Trophoblast cell (in vitro differentiated cells and primary cell): Measurements from ENCODE around the gene ERBB4.

Experiments used
- DNase-seq, 2 donors: peaks; one replicate each; pipeline ENCODE4 v3.0.0-alpha.2; 2016
- H2AFZ ChIP-seq: 2 replicates; pipeline ENCODE4 v1.6.1; 2013; ENCODE audit warnings: low read length, moderate library complexity, mild to moderate bottlenecking; ENCODE audit not compliant: insufficient read depth, poor library complexity
- H2AK5ac ChIP-seq: 2 replicates; pipeline ENCODE4 v1.6.1; 2013; ENCODE audit warnings: mild to moderate bottlenecking, low read length
- H2BK120ac ChIP-seq: 2 replicates; pipeline ENCODE4 v1.6.1; 2013; ENCODE audit warnings: low read length, mild to moderate bottlenecking, moderate library complexity; ENCODE audit not compliant: insufficient read depth, poor library complexity
- H2BK12ac ChIP-seq: 2 replicates; pipeline ENCODE4 v1.6.1; 2013; ENCODE audit warnings: mild to moderate bottlenecking, low read length, moderate library complexity
- H2BK5ac ChIP-seq: 2 replicates; pipeline ENCODE4 v1.6.1; 2013; ENCODE audit warnings: low read length, low read depth, moderate library complexity, mild to moderate bottlenecking; ENCODE audit not compliant: poor library complexity
- H3K14ac ChIP-seq: 2 replicates; pipeline ENCODE4 v1.6.1; 2013; ENCODE audit warnings: mild to moderate bottlenecking, low read length
- H3K18ac ChIP-seq: 2 replicates; pipeline ENCODE4 v1.6.1; 2013; ENCODE audit warnings: mild to moderate bottlenecking, low read length
- H3K23ac ChIP-seq: 2 replicates; pipeline ENCODE4 v1.6.1; 2013; ENCODE audit warnings: low read length
- H3K27ac ChIP-seq: 2 replicates; pipeline ENCODE4 v1.5.1; 2013; ENCODE audit warnings: low read depth, mild to moderate bottlenecking, inconsistent platforms, low read length, moderate library complexity
- H3K27me3 ChIP-seq: 2 replicates; pipeline ENCODE4 v1.6.1; 2013; ENCODE audit warnings: inconsistent platforms, mild to moderate bottlenecking, low read length, moderate library complexity; ENCODE audit not compliant: insufficient read depth
- H3K36me3 ChIP-seq, 2 experiments: 1 replicate in 1 of 2; 2 replicates in 1 of 2; pipeline ENCODE4 v1.6.1; 2013; ENCODE audit warnings: low read length in 2 of 2, mild to moderate bottlenecking in 2 of 2, moderate library complexity in 1 of 2; ENCODE audit not compliant: insufficient read depth in 2 of 2, control insufficient read depth in 1 of 2
- H3K4ac ChIP-seq: 2 replicates; pipeline ENCODE4 v1.6.1; 2013; ENCODE audit warnings: low read depth, mild to moderate bottlenecking, low read length, moderate library complexity
- H3K4me1 ChIP-seq, 2 experiments: 1 replicate in 1 of 2; 2 replicates in 1 of 2; pipeline ENCODE4 v1.6.1; 2013; ENCODE audit warnings: low read length in 2 of 2, mild to moderate bottlenecking in 2 of 2, moderate library complexity in 1 of 2; ENCODE audit not compliant: insufficient read depth in 2 of 2, control insufficient read depth in 1 of 2
- H3K4me2 ChIP-seq: 2 replicates; pipeline ENCODE4 v1.6.1; 2013; ENCODE audit warnings: inconsistent platforms, mild to moderate bottlenecking, low read length, moderate library complexity
- H3K4me3 ChIP-seq: 2 replicates; pipeline ENCODE4 v1.5.1; 2013; ENCODE audit warnings: mild to moderate bottlenecking, low read depth, low read length, inconsistent platforms
- H3K79me1 ChIP-seq: one replicate; pipeline ENCODE4 v1.6.1; 2013; ENCODE audit warnings: low read length
- H3K79me2 ChIP-seq: 2 replicates; pipeline ENCODE4 v1.6.1; 2013; ENCODE audit warnings: low read length, mild to moderate bottlenecking; ENCODE audit not compliant: control insufficient read depth, insufficient read depth, poor library complexity
- H3K9ac ChIP-seq: 2 replicates; pipeline ENCODE4 v1.6.1; 2013; ENCODE audit warnings: mild to moderate bottlenecking, low read length
- H3K9me3 ChIP-seq: 2 replicates; pipeline ENCODE4 v1.6.1; 2013; ENCODE audit warnings: low read depth, mild to moderate bottlenecking, control low read depth, inconsistent platforms, low read length; ENCODE audit not compliant: insufficient read depth
- H4K12ac ChIP-seq: 2 replicates; pipeline ENCODE4 v1.6.1; 2013; ENCODE audit warnings: low read depth, mild to moderate bottlenecking, low read length, moderate library complexity
- H4K8ac ChIP-seq: 2 replicates; pipeline ENCODE4 v1.6.1; 2013; ENCODE audit warnings: low read depth, mild to moderate bottlenecking, low read length, moderate library complexity
- H4K91ac ChIP-seq: one replicate; pipeline ENCODE4 v1.6.1; 2013; ENCODE audit warnings: low read depth, mild to moderate bottlenecking, low read length, moderate library complexity
- whole genome bisulfite sequencing: extraction: QIAGEN DNeasy Blood & Tissue Kit; methylation state at CpG from one replicate; pipeline ENCODE4 v1.1.7; 2013; ENCODE audit warnings: missing lambda C conversion rate; ENCODE audit not compliant: insufficient read length, insufficient coverage; ENCODE audit errors: extremely low coverage; 5-methylcytosine and 5-hydroxymethylcytosine counted together

The ERBB4 gene

GRCh38 chr2:211835695-211836094, 702.9 kb downstream of the ERBB4 start:
- WGBS, result no CpG with 5 or more reads among the region's 2 CpGs
- H2AFZ ChIP-seq, result no peak overlapping the region

GRCh38 chr2:211833582-211834279, 704.9 kb downstream of the ERBB4 start:
- Histone ChIP-seq H3K4me3 (no peak overlapping the region), H4K91ac (no peak overlapping the region), H3K23ac (no peak overlapping the region), H4K12ac (no peak overlapping the region), H3K9ac (no peak overlapping the region), H3K4ac (no peak overlapping the region), H4K8ac (no peak overlapping the region), H3K18ac (no peak overlapping the region), H3K9me3 (no peaks in the 10 kb centered on the region), H2AK5ac (no peak overlapping the region), H2AFZ (no peak overlapping the region), H3K36me3 (no peaks in the 10 kb centered on the region), H3K79me2 (no peaks in the 10 kb centered on the region), H3K14ac (no peak overlapping the region), H3K27me3 (no peaks in the 10 kb centered on the region), H3K27ac (no peak overlapping the region), H3K4me1 (no peaks in the 10 kb centered on the region), H2BK12ac (no peak overlapping the region), H3K79me1 (no peaks in the 10 kb centered on the region), H3K4me2 (no peak overlapping the region), H2BK5ac (no peak overlapping the region), H2BK120ac (no peak overlapping the region)
- no peak for DNase-seq
- WGBS, result no CpG with 5 or more reads among the region's 4 CpGs

More at GRCh38 chr2:211835695-211836094, 702.9 kb downstream of the ERBB4 start:
- H4K12ac ChIP-seq, result no peak overlapping the region
- H3K27me3 ChIP-seq, result no peaks in the 10 kb centered on the region
- no peak overlapping the region for H2BK12ac ChIP-seq
- H3K18ac ChIP-seq, result no peak overlapping the region
- no peak overlapping the region for H3K14ac ChIP-seq
- H2AK5ac ChIP-seq, result no peak overlapping the region
- no peak overlapping the region for H3K4me3 ChIP-seq
- no peak overlapping the region for H3K23ac ChIP-seq
- H3K79me2 ChIP-seq, result no peaks in the 10 kb centered on the region
- H3K27ac ChIP-seq, result no peak overlapping the region
- DNase-seq, result no peak
- H3K4me2 ChIP-seq, result no peak overlapping the region
- H3K9me3 ChIP-seq, result no peaks in the 10 kb centered on the region
- H3K79me1 ChIP-seq, result no peaks in the 10 kb centered on the region
- no peak overlapping the region for H4K8ac ChIP-seq
- H4K91ac ChIP-seq, result no peak overlapping the region
- no peak overlapping the region for H2BK5ac ChIP-seq
- no peaks in the 10 kb centered on the region for H3K4me1 ChIP-seq
- no peak overlapping the region for H2BK120ac ChIP-seq
- no peak overlapping the region for H3K4ac ChIP-seq
- no peaks in the 10 kb centered on the region for H3K36me3 ChIP-seq
- no peak overlapping the region for H3K9ac ChIP-seq

- Histone ChIP-seq H3K79me1 (no peaks in the 10 kb centered on the region), H3K9me3 (no peaks in the 10 kb centered on the region), H2AFZ (no peak overlapping the region), H3K18ac (no peak overlapping the region), H2BK120ac (no peak overlapping the region), H3K14ac (no peak overlapping the region), H2AK5ac (no peak overlapping the region), H2BK12ac (no peak overlapping the region), H3K27ac (no peak overlapping the region), H4K91ac (no peak overlapping the region), H3K79me2 (no peaks in the 10 kb centered on the region), H3K27me3 (no peaks in the 10 kb centered on the region), H4K8ac (no peak overlapping the region), H3K4me1 (no peaks in the 10 kb centered on the region), H4K12ac (no peak overlapping the region), H3K23ac (no peak overlapping the region), H3K4me2 (no peak overlapping the region), H3K4me3 (no peak overlapping the region), H2BK5ac (no peak overlapping the region), H3K36me3 (no peaks in the 10 kb centered on the region), H3K9ac (no peak overlapping the region), H3K4ac (no peak overlapping the region)
- WGBS, result no CpG with 5 or more reads among the region's 3 CpGs
- no peak for DNase-seq
Measured at GRCh38 chr2:211829725-211830124, 708.9 kb downstream of the ERBB4 start.

GRCh38 chr2:211823886-211824479, 714.6 kb downstream of the ERBB4 start:
- Histone ChIP-seq H3K79me1 (no peaks in the 10 kb centered on the region), H2BK5ac (no peak overlapping the region), H3K36me3 (no peaks in the 10 kb centered on the region), H3K4me2 (no peak overlapping the region), H3K18ac (no peak overlapping the region), H2BK12ac (no peak overlapping the region), H3K27ac (no peak overlapping the region), H2BK120ac (no peak overlapping the region), H3K14ac (no peak overlapping the region), H4K12ac (no peak overlapping the region), H3K79me2 (no peaks in the 10 kb centered on the region), H4K8ac (no peak overlapping the region), H3K27me3 (no peaks in the 10 kb centered on the region), H3K4ac (no peak overlapping the region), H4K91ac (no peak overlapping the region), H3K9ac (no peak overlapping the region), H3K9me3 (no peaks in the 10 kb centered on the region), H2AFZ (no peak overlapping the region), H2AK5ac (no peak overlapping the region), H3K4me3 (no peak overlapping the region), H3K23ac (no peak overlapping the region), H3K4me1 (no peaks in the 10 kb centered on the region)
- WGBS, result no CpG with 5 or more reads among the region's 7 CpGs
- DNase-seq, result peak in 1 of 2 donors; percentile 17
